Transverse colon (tissue), 3 donors: ENCODE results near the gene GTPBP1.

ENCODE experiments used
- CTCF ChIP-seq, 5 experiments: fragments of 200-600 bp in 3 of 5; fragments of 450-650 bp in 2 of 5; sonication (generic) in 3 of 5; IDR thresholded peaks; 1 replicate in 2 of 5; 2 replicates in 3 of 5; pipeline ENCODE4 v1.5.1; 2016 to 2017; ENCODE audit warnings: antibody characterized with exemption in 5 of 5, inconsistent platforms in 3 of 5, mild to moderate bottlenecking in 2 of 5, moderate library complexity in 1 of 5
- POLR2A ChIP-seq: fragments of 450-650 bp; IDR thresholded peaks from one replicate; pipeline ENCODE4 v1.6.1; 2016; ENCODE audit warnings: antibody characterized with exemption, mild to moderate bottlenecking, moderate library complexity

DNA sequence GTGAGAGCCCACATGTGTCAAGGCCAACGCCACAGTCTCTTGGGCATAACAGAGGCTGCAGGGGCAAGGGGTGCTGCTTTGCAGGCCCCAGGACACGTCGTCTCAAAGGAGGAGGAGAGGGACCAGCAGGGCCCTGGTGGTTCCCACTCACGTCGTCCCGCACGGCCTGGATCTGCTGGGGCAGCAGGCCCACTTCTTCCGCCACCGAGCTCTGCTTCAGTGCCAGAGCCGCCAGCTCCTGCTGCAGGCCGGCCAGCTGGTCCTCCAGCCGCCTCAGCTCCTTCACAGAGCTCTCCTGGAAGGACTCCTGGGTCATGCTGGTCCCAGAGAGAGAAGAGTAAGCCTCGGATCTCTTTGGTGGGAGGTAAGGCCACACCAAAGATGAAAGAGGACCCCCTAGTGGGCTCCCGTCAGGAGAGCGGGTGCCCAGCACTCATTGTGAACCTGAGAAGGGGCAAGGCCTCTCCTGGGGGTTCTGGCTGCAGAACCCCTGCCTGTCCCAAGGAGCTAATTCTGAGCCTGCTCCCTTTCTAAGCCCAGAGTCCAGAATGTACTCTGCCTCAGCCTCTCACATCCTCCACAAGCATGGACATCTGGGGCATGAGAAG is 34.5 kb downstream of the GTPBP1 start:
- TF ChIP-seq CTCF (IDR thresholded peaks at IDR 0.05) = no peak
- no peak for TF ChIP-seq POLR2A
